HCT116 (cell line): ENCODE measurements around the gene KRT77. TPM values are rescaled to one million over a fixed set of nuclear protein-coding genes. Genes with fewer than 3 reads are reported as not detected.

Source experiments
- ATAC-seq: fragments of 200-7000 bp; cut with Tn5 transposase; 2 replicates; pipeline ENCODE4 v1.9.1; 2020; ENCODE audit warnings: mild to moderate bottlenecking, moderate library complexity
- BruUV-seq: library from RNA; stranded (reverse); fragments of 400-500 nt; replicated peaks from 2 replicates; lab custom pipeline; 2021; lab: Mats Ljungman, UMichigan
- CTCF ChIA-PET: fragments of 300-600 bp; sonication (Branson Sonifier 250); formaldehyde crosslinking; loops from one replicate; lab custom pipeline; 2021; ENCODE audit warnings: antibody characterized with exemption; lab: Charles Lee
- POLR2A ChIA-PET: fragments of 300-600, 350-600 bp; sonication (Branson Sonifier 250); formaldehyde crosslinking; loops from one replicate; lab custom pipeline; 2021; ENCODE audit warnings: antibody characterized with exemption; lab: Charles Lee
- RAD21 ChIA-PET, 2 experiments: fragments of 300-600 bp; sonication (Branson Sonifier 250); formaldehyde crosslinking; loops; one replicate each; lab custom pipeline; 2023; ENCODE audit warnings: low total read pairs in 2 of 2; ENCODE audit not compliant: uncharacterized antibody in 2 of 2, unreplicated experiment in 2 of 2, low non-redundant PET in 1 of 2; lab: Charles Lee
- DNase-seq: peaks from one replicate; pipeline ENCODE4 v3.0.0-alpha.2; 2010; ENCODE audit warnings: low read depth, low spot score
- H2AFZ ChIP-seq: fragments of 200-600 bp; shearing (Covaris generic), sonication (generic); 2 replicates; pipeline ENCODE4 v1.6.1; 2017; ENCODE audit warnings: low read depth, mixed run types, mixed read lengths, antibody characterized with exemption, low read length; ENCODE audit not compliant: poor library complexity, severe bottlenecking
- H3K27ac ChIP-seq: 2 replicates; pipeline ENCODE4 v1.5.1; 2012; ENCODE audit warnings: low read depth, low read length
- H3K27me3 ChIP-seq: fragments of 200-600 bp; sonication (generic); 2 replicates; pipeline ENCODE4 v1.6.1; 2016; ENCODE audit warnings: mixed run types, low read length, mixed read lengths; ENCODE audit not compliant: insufficient read depth
- H3K36me3 ChIP-seq, 2 experiments: fragments of 200-500 bp in 1 of 2; fragments of 200-600 bp in 1 of 2; sonication (Bioruptor generic) in 1 of 2; sonication (generic) in 1 of 2; 2 replicates each; pipeline versions ENCODE4 v1.5.1 to v1.6.1; 2014 to 2016; ENCODE audit warnings: low read length in 2 of 2, inconsistent platforms in 1 of 2, mixed read lengths in 1 of 2, mixed run types in 1 of 2; ENCODE audit not compliant: insufficient read depth in 2 of 2, control insufficient read depth in 1 of 2
- H3K4me1 ChIP-seq, 2 experiments: fragments of 200-600 bp in 1 of 2; sonication (generic) in 1 of 2; 2 replicates each; pipeline versions ENCODE4 v1.5.1 to v1.6.1; 2012 to 2017; ENCODE audit warnings: low read length in 2 of 2, inconsistent platforms in 1 of 2, mild to moderate bottlenecking in 1 of 2, mixed read lengths in 1 of 2, mixed run types in 1 of 2, moderate library complexity in 1 of 2; ENCODE audit not compliant: insufficient read depth in 2 of 2, control insufficient read depth in 1 of 2
- H3K4me2 ChIP-seq: fragments of 200-600 bp; sonication (generic); 2 replicates; pipeline ENCODE4 v1.6.1; 2017; ENCODE audit warnings: mixed run types, low read length, mixed read lengths
- H3K4me3 ChIP-seq, 2 experiments: fragments of 200-600 bp in 1 of 2; sonication (generic) in 1 of 2; replicated peaks in 1 of 2; 2 replicates each; pipeline ENCODE4 v1.5.1; 2011 to 2016; ENCODE audit warnings: low read length in 2 of 2, control low read depth in 1 of 2, low read depth in 1 of 2, mild to moderate bottlenecking in 1 of 2, mixed read lengths in 1 of 2, mixed run types in 1 of 2
- H3K79me2 ChIP-seq: fragments of 200-600 bp; sonication (generic); 2 replicates; pipeline ENCODE4 v1.6.1; 2017; ENCODE audit warnings: mild to moderate bottlenecking, mixed run types, low read length, moderate library complexity, mixed read lengths; ENCODE audit not compliant: insufficient read depth
- H3K9ac ChIP-seq: fragments of 200-600 bp; sonication (generic); 2 replicates; pipeline ENCODE4 v1.6.1; 2016; ENCODE audit warnings: low read length, mixed read lengths
- H3K9me2 ChIP-seq: fragments of 200-600 bp; sonication (generic), shearing (Covaris generic); 2 replicates; pipeline ENCODE4 v1.6.1; 2017; ENCODE audit warnings: mixed run types, mild to moderate bottlenecking, moderate library complexity; ENCODE audit not compliant: insufficient read depth
- H3K9me3 ChIP-seq, 2 experiments: fragments of 200-500 bp in 1 of 2; fragments of 200-600 bp in 1 of 2; sonication (Bioruptor generic) in 1 of 2; sonication (generic) in 1 of 2; 2 replicates each; pipeline ENCODE4 v1.6.1; 2014 to 2017; ENCODE audit warnings: low read length in 2 of 2, mixed read lengths in 2 of 2, inconsistent platforms in 1 of 2, low read depth in 1 of 2, mild to moderate bottlenecking in 1 of 2, mixed run types in 1 of 2, moderate library complexity in 1 of 2; ENCODE audit not compliant: control insufficient read depth in 1 of 2, insufficient read depth in 1 of 2
- H4K20me1 ChIP-seq: fragments of 200-600 bp; sonication (generic), shearing (Covaris generic); 2 replicates; pipeline ENCODE4 v1.6.1; 2017; ENCODE audit warnings: mixed run types, mild to moderate bottlenecking, moderate library complexity; ENCODE audit not compliant: insufficient read depth
- CEBPB ChIP-seq: IDR thresholded peaks from 2 replicates; pipeline ENCODE4 v1.6.1; 2012; ENCODE audit warnings: low read depth
- EGR1 ChIP-seq: IDR thresholded peaks from 2 replicates; pipeline ENCODE4 v1.6.1; 2012; ENCODE audit warnings: low read depth
- ELF1 ChIP-seq: IDR thresholded peaks from 2 replicates; pipeline ENCODE4 v1.6.1; 2012; ENCODE audit warnings: low read depth, borderline replicate concordance
- EZH2 ChIP-seq: fragments of 200-600 bp; sonication (generic); IDR thresholded peaks from 2 replicates; pipeline ENCODE4 v1.6.1; 2017; ENCODE audit warnings: antibody characterized with exemption, mixed run types
- EZH2phosphoT487 ChIP-seq: fragments of 200-600 bp; IDR thresholded peaks from 2 replicates; pipeline ENCODE4 v1.6.1; 2018; ENCODE audit warnings: antibody characterized with exemption, borderline replicate concordance
- MAX ChIP-seq: IDR thresholded peaks from 2 replicates; pipeline ENCODE4 v1.6.1; 2012
- POLR2A ChIP-seq: IDR thresholded peaks from 2 replicates; pipeline ENCODE4 v1.7.0; 2011; ENCODE audit warnings: borderline replicate concordance; ENCODE audit not compliant: insufficient read depth, insufficient read length; ENCODE audit errors: extremely low read depth
- POLR2AphosphoS5 ChIP-seq: IDR thresholded peaks from 2 replicates; pipeline ENCODE4 v1.6.1; 2011; ENCODE audit warnings: mild to moderate bottlenecking, low read depth, low read length, moderate library complexity
- RAD21 ChIP-seq: IDR thresholded peaks from 2 replicates; pipeline ENCODE4 v1.6.1; 2012; ENCODE audit warnings: low read depth, mild to moderate bottlenecking
- REST ChIP-seq: IDR thresholded peaks from 2 replicates; pipeline ENCODE4 v1.6.1; 2012; ENCODE audit warnings: low read depth
- SP1 ChIP-seq: IDR thresholded peaks from 2 replicates; pipeline ENCODE4 v1.6.1; 2012; ENCODE audit warnings: low read depth
- SRF ChIP-seq: IDR thresholded peaks from 2 replicates; pipeline ENCODE4 v1.6.1; 2012; ENCODE audit warnings: low read depth
- TCF7L2 ChIP-seq: IDR thresholded peaks from 2 replicates; pipeline ENCODE4 v1.7.0; 2011; ENCODE audit warnings: borderline replicate concordance, inconsistent platforms; ENCODE audit not compliant: insufficient read depth, insufficient read length; ENCODE audit errors: extremely low read depth
- YY1 ChIP-seq: IDR thresholded peaks from 2 replicates; pipeline ENCODE4 v1.6.1; 2011; ENCODE audit warnings: low read length, low read depth, moderate library complexity, mild to moderate bottlenecking; ENCODE audit not compliant: insufficient replicate concordance; ENCODE audit errors: extremely low read depth
- ZFX ChIP-seq: fragments of 450-650 bp; IDR thresholded peaks from 2 replicates; pipeline ENCODE4 v1.6.1; 2017
- intact Hi-C: fragments of 100-400 bp; cut with micrococcal nuclease; formaldehyde crosslinking; loops from 2 replicates; pipeline ENCODE4 v1.10.0; 2022
- total RNA-seq: library from RNA; stranded (reverse); gene quantifications from one replicate; pipeline ENCODE4 v1.2.1, GENCODE V29; 2021; ENCODE audit not compliant: unreplicated experiment

Gene KRT77
- total RNA-seq, 1 experiment from 2014 or later = not detected

- TF ChIP-seq ZFX = no peak
- no peak for TF ChIP-seq EGR1
- TF ChIP-seq REST = no peak
- TF ChIP-seq POLR2A = no peak
Measured at GRCh38 chr12:52651726-52652261, 51.5 kb downstream of the KRT77 start, which contains the start of gene KRT2 (continued).

GRCh38 chr12:52650520-52651081 lies 52.7 kb downstream of the KRT77 start:
- no peak for ATAC-seq
- Histone ChIP-seq H3K36me3 (no peaks in the 10 kb centered on the region), H3K9me2 (no peaks in the 10 kb centered on the region), H3K79me2 (no peaks in the 10 kb centered on the region), H4K20me1 (no peaks in the 10 kb centered on the region), H3K4me1 (peaks cover 9% of the 10 kb centered on the region in 2 experiments), H3K9ac (no peak overlapping the region), H3K4me2 (no peak overlapping the region), H2AFZ (no peak overlapping the region), H3K27ac (no peak overlapping the region), H3K9me3 (no peaks in the 10 kb centered on the region), H3K4me3 (no peak overlapping the region), H3K27me3 (peaks cover 5% of the 10 kb centered on the region; the same call in 1 of the 2 replicates)
- ChIA-PET RAD21 (no interaction called here), POLR2A (no interaction called here), CTCF (no interaction called here)
- intact Hi-C loops = no loop called here
- no TSS peak for BruUV-seq
- TF ChIP-seq POLR2A (no peak), MAX (no peak), REST (no peak), POLR2AphosphoS5 (no peak), SRF (no peak), YY1 (no peak), SP1 (no peak), ELF1 (no peak), EZH2 (no peak), CEBPB (no peak), EZH2phosphoT487 (no peak), EGR1 (no peak), RAD21 (no peak), TCF7L2 (no peak)
- DNase-seq = no peak
